ENCODE measurements around the gene PRRX2.
"Not testable (repeated sequence)": the region's sequence is repeated elsewhere in the genome, so short reads cannot be mapped to it uniquely, and the experiment has no call there.

Gene PRRX2

DNA sequence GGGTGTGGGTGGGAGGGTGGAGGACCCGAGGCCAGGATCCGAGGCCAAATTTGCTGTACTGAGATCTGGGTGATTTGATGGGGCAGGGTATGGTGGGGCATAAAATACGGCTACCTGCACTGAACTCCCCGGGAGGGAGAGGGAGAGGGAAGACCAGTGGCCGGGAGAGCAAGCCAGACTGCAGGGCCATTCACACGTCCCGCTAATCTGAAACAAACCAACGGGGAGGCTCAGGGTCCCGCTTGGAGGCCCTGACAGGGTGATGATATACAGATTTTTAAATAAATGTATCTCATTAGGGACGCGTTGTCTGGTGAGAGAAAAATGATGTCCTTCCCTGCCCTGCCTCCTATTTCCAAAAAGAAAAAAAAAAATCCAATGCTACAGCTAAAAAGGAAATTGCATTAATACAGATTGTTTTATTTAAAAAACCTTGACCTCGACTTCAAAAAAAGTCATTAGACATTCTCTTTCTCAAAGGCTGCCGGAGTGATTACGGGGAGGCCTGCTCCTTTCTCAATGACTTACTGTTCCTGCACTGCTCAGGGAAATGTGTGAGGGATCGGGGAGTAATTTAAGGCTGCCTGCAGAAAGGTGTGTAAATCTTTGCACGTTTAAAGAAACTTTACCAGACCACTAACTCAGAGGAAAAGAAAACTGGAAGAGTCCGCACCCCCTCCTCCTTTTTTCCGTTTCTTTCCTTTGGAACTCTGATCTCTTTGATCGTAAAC lies 11.5 kb upstream of the PRRX2 start:
- no peak for DNase-seq (ENCODE audit: low read depth in 2 of 2)

DNA sequence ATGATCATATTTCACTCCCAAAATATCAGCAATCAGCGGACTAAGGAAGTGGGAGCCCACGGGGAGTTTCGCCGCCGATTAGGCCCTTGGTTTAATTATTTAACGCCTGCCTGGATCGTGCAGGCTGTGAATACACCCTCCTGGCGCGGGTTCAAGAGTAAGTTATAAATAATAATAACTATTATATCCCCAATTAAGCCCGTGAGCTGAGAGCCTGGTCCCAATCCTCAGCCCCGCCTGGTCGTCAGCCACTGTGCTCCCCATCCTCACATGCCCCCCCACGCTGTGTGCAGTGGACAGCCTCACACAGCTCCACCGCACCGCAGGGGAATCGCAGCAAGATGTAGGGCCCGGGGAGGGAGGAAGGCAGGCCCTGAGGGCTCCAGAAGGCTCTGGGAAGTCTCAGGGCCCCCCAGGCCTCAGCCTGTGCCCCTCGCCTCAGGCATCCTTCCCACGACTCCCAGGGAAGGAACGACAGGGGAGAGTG lies 10.8 kb upstream of the PRRX2 start:
- no peak for DNase-seq (ENCODE audit: low read depth in 2 of 2)

DNA sequence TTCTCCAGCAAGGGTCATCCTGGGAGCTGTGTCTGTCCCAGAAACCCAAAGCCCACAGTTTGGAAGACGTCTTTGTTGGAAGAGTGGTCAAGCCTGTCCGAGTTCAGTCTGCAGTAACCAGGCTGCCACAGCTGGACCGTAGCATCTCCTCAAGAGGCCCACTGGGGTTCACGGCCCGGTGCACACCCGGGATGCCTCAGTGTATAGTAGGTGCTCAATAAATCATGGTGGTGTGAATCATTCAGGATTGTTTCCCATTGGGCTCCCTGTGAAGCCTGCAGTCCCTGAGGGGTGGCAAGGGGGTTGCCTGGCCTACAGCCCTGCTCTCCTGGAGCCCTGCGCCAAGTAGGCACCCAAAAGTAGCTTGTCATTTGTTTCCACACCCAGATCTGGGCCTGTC lies 10.3 kb upstream of the PRRX2 start:
- no peak for DNase-seq (ENCODE audit: low read depth in 2 of 2)

DNA sequence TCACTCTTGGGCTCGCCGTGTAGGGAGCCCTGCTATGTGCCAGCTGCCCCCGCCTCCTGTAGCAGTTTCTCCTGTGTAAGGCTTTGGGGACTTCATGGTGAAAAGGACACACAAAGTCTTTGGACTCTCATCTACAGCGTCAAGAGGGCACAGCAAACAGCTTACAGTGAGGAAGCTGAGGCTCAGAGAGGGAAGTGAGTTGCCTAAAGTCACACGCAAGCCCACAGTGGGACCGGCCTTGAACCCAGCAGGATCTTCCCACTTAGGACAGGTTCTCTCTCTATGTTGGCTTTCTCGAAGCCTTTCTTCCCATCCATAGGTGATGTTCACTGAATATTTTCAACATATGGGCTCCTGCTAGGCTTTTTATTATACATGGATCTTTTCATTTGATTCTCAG lies 9.8 kb upstream of the PRRX2 start:
- no peak for DNase-seq (ENCODE audit: low read depth in 2 of 2)

DNA sequence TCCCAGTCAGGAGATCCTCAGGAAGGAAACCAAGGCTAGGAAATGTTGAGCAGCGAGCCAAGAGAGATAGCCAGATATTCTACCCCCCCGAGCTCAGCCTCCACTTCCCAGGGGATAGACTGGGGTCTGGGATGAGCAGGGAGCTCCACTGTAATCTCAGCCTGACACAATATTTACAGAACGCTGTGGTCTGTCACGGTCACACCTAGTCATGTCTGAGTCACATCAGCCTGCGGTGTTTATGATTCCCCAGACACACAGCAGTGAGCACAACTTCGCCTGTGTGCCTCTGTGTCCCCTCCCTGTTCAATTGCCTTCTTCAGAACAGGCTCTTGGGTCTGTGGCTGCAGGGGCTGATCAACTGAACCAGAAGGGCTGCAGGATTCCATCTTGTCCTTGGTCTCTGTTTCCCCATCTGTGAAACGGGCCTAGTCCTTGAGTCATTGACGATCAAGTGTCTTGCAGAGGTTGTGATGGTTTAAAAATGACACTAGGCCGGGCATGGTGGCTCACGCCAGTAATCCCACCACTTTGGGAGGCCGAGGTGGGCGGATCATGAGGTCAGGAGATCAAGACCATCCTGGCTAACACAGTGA lies 8.6 kb upstream of the PRRX2 start:
- no peak for DNase-seq (ENCODE audit: low read depth in 2 of 2)

DNA sequence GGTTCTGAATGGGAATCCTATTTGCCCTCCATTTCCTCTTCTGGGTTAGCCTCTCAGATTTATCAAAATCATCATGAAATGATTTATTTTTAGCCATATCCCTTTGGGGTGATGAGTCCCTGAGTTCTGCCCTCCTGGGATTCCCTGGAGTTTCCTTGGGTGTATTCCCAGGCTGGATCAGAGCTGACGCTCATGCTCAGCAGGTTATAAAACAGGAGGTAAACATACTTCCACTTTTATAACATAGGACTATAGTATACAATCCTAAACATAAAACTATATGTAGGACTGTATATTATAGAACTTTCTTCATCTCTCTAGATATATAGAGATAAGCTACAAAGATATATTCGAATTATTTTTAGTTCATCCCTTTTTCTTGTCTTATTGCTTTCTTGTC lies 4.4 kb upstream of the PRRX2 start:
- DNase-seq (ENCODE audit: low read depth in 2 of 2): no peak

DNA sequence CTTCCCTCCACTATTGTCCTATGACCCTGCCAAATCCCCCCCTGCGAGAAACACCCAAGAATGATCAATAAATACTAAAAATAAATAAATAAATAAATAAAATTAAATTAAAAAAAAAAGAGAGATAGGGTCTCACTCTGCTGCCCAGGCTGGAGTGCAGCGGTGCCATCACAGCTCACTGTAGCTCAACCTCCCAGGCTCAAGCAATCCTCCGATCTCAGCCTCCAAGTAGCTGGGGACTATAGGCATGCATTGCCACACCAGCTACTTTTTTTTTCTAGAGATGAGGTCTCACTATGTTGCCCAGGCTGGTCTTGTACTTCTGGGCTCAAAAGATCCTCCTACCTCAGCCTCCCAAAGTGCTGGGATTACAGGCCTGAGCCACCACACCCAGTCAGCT lies 3.2 kb upstream of the PRRX2 start:
- not testable (repeated sequence) for DNase-seq (ENCODE audit: low read depth in 2 of 2)

DNA sequence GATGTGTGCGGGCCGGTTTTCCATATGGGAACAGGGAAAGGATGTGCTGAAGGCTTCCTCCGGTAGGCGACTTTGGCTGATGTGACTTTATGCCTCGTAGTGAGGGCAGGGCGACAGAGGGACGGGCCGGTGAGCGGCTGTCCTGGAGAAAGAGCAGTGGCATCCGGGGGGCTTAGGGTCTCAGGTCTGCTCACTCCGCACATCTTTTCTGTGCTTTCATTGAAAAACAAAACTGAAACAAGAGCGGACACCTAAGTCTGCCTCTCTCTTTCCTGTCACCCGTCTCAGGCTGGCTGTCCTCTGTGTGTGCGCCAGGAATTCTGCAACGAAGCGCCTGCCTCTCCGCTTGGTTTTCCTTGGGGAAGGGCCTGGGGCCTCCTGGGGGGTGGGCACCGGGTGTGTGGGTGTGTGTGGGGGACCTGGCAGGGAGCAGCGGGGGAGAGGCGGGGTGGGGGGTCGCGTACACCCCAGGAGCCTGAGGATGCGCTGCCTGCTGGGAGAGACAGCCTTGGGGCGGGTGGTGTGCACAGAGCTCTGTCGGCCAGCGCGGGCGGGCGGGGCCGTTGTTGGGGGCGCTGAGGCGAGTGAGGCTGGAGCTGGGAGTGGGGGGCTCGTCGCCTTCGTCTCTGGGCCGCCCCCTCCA lies 580 bp upstream of the PRRX2 start:
- no peak for DNase-seq (ENCODE audit: low read depth in 2 of 2)

DNA sequence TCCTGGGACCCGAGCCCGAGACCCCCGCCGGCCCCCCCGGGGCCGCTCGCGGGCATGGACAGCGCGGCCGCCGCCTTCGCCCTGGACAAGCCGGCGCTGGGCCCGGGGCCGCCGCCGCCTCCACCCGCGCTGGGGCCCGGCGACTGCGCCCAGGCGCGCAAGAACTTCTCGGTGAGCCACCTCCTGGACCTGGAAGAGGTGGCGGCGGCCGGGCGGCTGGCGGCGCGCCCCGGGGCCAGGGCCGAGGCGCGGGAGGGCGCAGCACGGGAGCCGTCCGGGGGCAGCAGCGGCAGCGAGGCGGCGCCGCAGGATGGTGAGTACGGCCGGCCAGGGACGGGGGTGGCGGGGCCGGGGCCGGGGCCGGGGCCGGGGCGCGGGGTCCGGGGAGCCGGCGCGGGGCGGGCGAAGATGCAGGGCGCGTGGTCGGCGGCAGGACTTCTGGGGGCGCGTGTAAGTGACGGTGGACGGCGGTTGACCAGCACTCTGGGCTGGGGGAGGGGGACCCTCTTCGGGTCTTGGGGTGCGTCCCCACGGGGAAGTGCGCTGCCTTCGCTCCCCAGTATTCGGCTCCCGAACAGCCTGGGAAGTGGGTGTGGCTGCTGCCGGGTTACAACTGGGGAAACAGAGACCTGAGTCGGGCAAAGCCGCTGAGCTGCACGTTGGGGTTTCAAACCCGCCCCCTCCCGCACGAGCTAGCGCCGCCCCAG lies 520 bp downstream of the PRRX2 start:
- DNase-seq (ENCODE audit: low read depth in 2 of 2): no peak

DNA sequence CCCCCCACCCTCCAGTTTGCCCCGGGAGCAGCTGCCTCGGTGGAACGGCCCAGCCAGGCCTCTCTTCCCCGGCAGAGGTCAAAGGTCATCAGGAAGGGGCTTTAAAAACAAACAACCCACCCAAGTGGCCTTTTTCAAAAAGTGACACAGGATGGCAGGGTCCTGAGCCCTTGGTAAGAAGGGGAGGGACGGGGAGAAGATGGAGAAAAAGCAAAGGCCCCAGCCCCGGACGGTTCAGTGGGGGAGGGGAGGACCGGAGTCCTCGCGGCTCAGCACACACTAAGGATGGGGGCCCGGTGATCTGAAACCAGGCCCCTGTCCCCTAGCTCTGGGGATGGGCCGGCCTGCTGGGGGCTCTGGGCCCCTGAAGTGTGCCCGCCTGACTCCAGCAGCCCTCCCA lies 1.1 kb downstream of the PRRX2 start:
- no peak for DNase-seq (ENCODE audit: low read depth in 2 of 2)

DNA sequence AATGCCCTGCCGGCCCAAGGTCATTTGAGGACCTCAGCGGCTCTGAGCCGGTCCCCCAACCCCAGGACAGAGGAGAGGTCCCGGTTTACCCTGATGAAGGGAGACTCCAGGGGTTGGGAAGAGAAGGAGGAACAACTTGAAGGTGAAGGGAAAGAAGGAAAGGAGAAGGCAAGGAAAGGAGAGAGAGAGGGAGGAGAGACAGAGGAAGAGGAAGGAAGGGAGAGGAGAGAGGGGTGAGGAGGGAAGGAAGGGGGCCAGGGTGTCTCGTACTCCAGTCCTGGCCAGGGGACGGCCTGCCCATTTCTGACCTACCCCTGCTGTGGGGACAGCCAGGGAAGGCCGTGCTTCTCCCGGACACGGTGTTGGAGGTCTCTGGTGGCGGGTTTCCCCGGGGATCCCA lies 1.9 kb downstream of the PRRX2 start:
- no peak for DNase-seq (ENCODE audit: low read depth in 2 of 2)

DNA sequence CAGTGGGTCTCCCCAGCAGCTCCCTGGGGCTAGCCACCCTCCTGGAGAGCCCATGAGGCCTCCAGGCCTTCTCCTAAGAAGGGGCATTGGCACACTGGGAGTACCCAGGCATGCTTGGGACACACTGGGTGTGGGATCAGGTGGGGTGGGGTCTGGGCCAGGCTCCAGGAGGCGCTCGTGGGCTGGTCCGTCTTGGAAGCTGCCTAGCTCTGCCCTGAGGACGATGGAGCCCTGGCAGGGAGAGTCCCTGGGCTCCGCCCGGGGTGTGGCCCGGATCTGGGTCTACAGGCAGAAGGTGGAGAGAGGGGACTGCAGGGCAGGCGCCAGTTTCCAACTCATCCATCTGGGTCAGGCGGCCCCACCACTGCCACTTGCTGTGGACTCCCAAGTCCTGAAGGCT lies 2.4 kb downstream of the PRRX2 start:
- no peak for DNase-seq (ENCODE audit: low read depth in 2 of 2)

DNA sequence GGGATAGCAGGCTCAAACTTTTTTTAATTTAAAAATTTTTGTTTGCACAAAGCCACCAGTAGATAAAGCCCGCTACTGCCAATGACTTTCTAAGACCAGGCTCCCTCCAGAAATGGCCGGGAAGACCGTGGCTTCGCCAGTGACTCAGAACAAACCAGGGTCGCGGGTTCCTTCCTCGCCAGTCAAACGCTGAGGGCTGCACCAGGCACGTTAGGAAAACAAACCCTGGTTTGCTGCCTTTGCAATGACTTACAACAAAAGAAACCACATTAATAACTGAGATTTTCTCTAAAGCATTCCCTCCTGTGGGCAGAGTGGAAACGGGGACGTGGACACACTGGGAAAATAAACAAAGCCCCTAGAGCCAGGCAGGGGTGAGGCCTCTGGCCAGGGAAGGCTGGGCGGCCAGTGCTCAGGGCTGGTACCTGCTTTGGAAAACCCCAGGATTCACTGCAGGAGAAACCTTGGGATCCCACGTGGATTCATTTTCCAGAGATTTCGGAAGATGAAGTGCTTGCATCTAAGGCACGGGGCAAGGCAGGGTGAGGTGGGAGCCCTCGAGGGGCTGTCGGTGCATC lies 3.8 kb downstream of the PRRX2 start:
- DNase-seq (ENCODE audit: low read depth in 2 of 2): no peak

DNA sequence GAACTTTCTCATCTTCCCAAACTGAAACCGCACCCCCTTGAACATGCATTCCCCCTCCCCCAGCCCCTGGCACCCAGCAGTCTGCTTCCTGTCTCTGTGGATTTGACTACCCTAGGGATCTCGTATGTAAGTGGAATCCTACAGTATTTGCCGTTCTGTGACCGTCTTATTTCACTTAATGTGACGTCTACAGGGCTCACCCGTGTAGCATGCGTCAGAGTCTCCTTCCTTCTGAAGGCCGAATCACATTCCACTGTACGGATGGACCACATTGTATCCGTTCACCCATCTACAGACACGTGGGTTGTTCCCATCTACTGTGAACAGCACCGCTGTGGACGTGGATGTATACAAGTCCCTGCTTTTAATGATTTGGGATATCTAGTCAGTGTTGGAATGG lies 4.5 kb downstream of the PRRX2 start:
- no peak for DNase-seq (ENCODE audit: low read depth in 2 of 2)

DNA sequence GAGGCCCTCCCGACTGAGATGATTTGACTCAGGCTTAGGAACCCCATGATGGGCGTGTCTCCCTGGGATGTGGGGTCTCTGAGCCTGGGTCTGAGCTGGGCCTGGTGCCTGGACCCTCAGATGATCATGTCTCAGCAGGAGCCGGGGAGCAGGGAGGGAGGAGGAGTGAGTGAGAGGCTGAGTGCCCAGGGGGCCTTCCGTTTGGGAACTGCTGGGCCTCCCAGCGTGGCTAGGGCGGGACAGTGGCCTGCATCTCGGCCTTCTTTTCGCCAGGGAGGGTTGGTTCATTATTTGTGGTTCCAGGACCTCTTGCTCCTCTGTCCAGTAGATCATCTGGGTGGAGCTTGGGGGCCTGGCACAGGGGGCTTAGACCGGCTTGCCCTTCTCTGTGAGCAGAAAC lies 5.6 kb downstream of the PRRX2 start:
- no peak for DNase-seq (ENCODE audit: low read depth in 2 of 2)

DNA sequence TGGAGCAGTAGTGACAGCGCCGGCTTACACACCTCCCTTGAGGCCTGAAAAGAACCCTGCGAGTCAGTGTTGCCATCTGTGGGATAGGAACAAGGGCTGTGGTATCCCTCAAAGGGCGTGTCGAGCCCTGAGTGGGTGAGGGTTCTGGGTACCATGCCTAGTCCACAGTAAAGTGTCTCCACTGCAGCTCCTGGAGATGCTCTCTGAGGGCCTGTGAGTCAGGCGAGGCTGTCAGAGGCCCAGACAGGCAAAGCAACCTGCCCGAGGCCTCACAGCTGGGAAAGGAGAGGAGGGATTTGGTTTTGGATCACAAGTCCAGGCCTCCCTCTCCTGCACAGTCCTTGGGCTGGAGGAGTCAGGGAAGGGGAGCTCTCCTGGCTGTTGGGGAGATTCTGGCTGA lies 6.1 kb downstream of the PRRX2 start:
- peak in 1 of 2 donors; percentile 26 for DNase-seq (ENCODE audit: low read depth in 2 of 2)

DNA sequence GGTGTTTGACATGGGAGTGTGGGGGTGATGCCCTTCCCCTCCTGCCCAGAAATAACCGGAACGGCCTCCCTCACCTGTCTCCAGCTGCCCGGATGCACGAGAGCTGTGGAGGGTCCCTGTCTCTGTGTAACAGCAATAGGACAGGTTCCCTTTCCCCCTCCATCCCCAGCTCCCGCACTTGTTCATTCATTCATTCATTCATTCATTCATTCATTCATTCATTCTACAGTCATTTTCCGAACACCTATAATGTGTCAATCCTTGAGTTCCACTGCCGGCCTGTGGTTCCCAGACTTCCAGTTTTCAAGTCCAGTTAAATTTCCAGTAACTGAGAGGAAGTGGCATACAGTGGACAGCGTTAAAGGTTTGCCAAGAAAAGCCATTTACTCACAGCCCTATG lies 7.3 kb downstream of the PRRX2 start:
- no peak for DNase-seq (ENCODE audit: low read depth in 2 of 2)

DNA sequence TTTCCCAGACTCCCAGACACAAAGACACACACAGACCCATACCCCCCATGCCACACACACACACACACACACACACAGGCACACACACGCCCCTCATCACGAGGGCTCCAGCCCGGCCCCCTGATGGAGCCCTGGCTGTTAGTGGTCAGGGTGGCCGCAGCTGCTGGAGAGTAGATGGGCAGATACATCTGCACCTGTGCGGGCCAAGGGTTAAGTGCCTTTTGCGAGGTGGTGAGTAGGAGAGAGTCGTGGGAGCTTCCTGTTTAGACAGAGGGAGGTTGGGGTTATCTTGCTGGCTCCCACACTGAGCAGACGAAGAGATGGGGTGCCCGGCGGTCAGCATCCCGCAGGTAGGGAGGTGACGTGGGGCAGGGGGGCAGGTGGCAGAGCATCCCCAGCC lies 8.2 kb downstream of the PRRX2 start:
- no peak for DNase-seq (ENCODE audit: low read depth in 2 of 2)

DNA sequence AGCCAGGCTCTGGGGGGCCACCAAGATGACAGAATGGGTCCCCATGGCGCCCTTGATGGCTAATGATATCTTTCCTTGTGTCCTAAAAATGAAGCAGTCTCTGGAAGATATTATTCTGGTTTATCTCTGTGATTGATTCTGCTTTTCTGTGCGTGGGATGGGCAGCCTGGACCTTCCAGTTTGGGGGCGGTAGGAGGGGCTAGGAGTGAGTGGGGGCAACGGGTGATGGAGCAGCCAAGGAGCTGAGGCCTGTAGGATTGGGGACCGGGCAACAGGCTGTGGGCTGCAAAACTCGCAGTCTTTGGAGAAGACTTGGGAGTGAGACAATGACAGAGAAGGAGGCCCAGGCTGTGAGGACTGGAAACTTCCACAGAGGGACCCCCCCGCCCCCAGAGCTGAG lies 8.8 kb downstream of the PRRX2 start:
- DNase-seq (ENCODE audit: low read depth in 2 of 2): no peak

DNA sequence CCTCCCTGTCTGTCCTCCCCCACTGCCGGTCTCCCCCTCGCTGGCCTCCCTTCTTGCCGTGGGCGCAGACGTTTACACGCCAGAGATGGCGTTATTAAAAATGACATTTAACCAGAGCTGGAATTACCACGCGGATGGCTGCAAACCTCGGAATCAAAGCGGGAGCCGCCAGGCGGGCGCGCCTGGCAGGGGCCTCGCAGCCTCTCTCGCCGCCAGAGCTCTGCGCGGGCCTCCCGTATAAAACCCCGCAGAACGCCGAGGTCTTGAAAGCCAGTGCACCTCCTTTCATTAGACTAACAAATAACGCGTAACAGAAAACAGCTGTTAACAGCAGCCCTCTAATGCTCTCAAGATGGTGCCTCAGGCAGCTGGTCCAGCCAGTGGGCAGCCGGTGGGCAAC lies 10.2 kb downstream of the PRRX2 start:
- DNase-seq (ENCODE audit: low read depth in 2 of 2): no peak

DNA sequence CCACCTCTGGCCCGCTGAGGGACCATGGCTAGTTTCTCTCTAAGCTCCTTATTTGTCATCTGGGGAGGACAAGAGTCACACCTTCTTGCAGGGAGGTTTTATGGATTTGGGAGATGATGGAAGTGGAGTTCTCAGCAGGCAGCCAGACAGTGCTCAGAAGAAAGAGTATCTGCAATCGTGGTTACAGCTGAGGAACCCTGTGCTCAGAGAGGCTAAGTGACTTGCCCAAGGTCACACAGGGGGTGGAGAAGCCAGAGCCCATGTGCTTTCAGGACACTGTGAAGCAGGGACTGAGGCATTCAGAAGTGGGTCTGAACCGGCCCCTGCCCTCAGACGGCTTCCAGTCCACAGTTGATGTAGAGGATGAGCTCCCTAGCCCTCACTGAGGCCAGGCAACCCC lies 10.8 kb downstream of the PRRX2 start:
- no peak for DNase-seq (ENCODE audit: low read depth in 2 of 2)

DNA sequence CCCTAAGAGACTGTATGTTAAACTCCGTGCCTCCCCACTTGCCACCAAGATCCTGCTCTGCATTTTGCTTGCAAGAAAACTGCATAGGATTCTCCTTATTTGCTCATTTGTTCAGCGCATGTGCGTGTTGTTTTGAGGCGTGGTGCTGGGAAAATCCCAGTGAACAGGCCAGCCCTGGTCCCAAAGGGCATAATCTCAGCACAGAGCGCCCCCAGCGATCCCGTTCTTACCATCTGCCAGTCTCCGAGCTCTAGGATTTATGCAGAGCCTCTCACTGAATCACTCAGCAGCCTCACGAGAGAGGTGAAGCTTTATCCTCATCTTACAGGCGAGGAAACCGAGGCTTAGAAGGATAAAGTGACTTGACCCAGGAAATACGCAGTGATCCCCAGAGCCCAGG lies 11.5 kb downstream of the PRRX2 start:
- DNase-seq (ENCODE audit: low read depth in 2 of 2): no peak

Measured in stimulated activated CD4-positive, alpha-beta T cell treated with anti-CD3 and anti-CD28 coated beads, Interleukin-15, amount 100 ng/mL, for 48 hours (primary cell).